SK-N-SH treated with all-trans-retinoic acid at 6 μM for 48 hours (cell line): Measurements from ENCODE around the gene CDH22.

ENCODE experiments used
- ATAC-seq: fragments of 200-7000 bp; cut with Tn5 transposase; 3 replicates; pipeline ENCODE4 v1.9.1; 2020; ENCODE audit warnings: mild to moderate bottlenecking, moderate library complexity
- ARNTL ChIP-seq: fragments of 450-650 bp; formaldehyde crosslinking; IDR thresholded peaks from 2 replicates; pipeline ENCODE4 v1.5.0; 2020; ENCODE audit warnings: low read depth, mild to moderate bottlenecking, moderate library complexity, borderline replicate concordance
- BACH2 ChIP-seq: fragments of 250-450 bp; sonication (Bioruptor Pico); IDR thresholded peaks from 2 replicates; pipeline ENCODE4 v1.9.0; 2021; ENCODE audit warnings: mild to moderate bottlenecking, borderline replicate concordance
- ESRRG ChIP-seq: fragments of 250-450 bp; sonication (Bioruptor Pico); IDR thresholded peaks from 2 replicates; pipeline ENCODE4 v1.6.1; 2021; ENCODE audit warnings: mild to moderate bottlenecking
- GLIS3 ChIP-seq: fragments of 250-450 bp; sonication (Bioruptor Pico); IDR thresholded peaks from 2 replicates; pipeline ENCODE4 v1.5.0; 2020; ENCODE audit warnings: mild to moderate bottlenecking, moderate library complexity
- ISL1 ChIP-seq: fragments of 250-450 bp; sonication (Bioruptor Pico); IDR thresholded peaks from 2 replicates; pipeline ENCODE4 v2.1.2; 2022; ENCODE audit warnings: mild to moderate bottlenecking, moderate library complexity
- OSR1 ChIP-seq: fragments of 250-450 bp; sonication (Bioruptor Pico); IDR thresholded peaks from 2 replicates; pipeline ENCODE4 v1.8.0; 2022; ENCODE audit warnings: moderate library complexity, mild to moderate bottlenecking, inconsistent platforms
- PPARA ChIP-seq: fragments of 250-450 bp; sonication (Bioruptor Pico); IDR thresholded peaks from 2 replicates; pipeline ENCODE4 v1.5.0; 2020; ENCODE audit warnings: mild to moderate bottlenecking, borderline replicate concordance
- RARB ChIP-seq: fragments of 250-450 bp; sonication (Bioruptor Pico); IDR thresholded peaks from 2 replicates; pipeline ENCODE4 v1.8.0; 2021; ENCODE audit warnings: mild to moderate bottlenecking, moderate library complexity
- SNAI2 ChIP-seq: fragments of 250-450 bp; sonication (Bioruptor Pico); IDR thresholded peaks from 2 replicates; pipeline ENCODE4 v1.5.0; 2020; ENCODE audit warnings: mild to moderate bottlenecking, moderate library complexity
- TCF4 ChIP-seq: fragments of 250-450 bp; sonication (Bioruptor Pico); IDR thresholded peaks from 2 replicates; pipeline ENCODE4 v1.8.0; 2021; ENCODE audit warnings: mild to moderate bottlenecking, moderate library complexity, borderline replicate concordance
- ZC3H10 ChIP-seq: fragments of 250-450 bp; sonication (Bioruptor Pico); IDR thresholded peaks from 2 replicates; pipeline ENCODE4 v1.5.1; 2021; ENCODE audit warnings: mild to moderate bottlenecking, moderate library complexity
- ZFP3 ChIP-seq: fragments of 250-450 bp; sonication (Bioruptor Pico); IDR thresholded peaks from 2 replicates; pipeline ENCODE4 v1.5.0; 2020; ENCODE audit warnings: mild to moderate bottlenecking, moderate library complexity
- ZFP30 ChIP-seq: fragments of 450-650 bp; formaldehyde crosslinking; IDR thresholded peaks from 2 replicates; pipeline ENCODE4 v1.5.0; 2022; ENCODE audit warnings: mild to moderate bottlenecking, moderate library complexity
- ZNF565 ChIP-seq: fragments of 450-650 bp; formaldehyde crosslinking; conservative IDR thresholded peaks from 2 replicates; pipeline ENCODE4 v1.5.0; 2020; ENCODE audit warnings: low read depth, mild to moderate bottlenecking, moderate library complexity
- ZNF70 ChIP-seq: fragments of 450-650 bp; formaldehyde crosslinking; IDR thresholded peaks from 2 replicates; pipeline ENCODE4 v1.5.0; 2020; ENCODE audit warnings: mild to moderate bottlenecking, moderate library complexity
- ZNF8 ChIP-seq: fragments of 450-650 bp; formaldehyde crosslinking; IDR thresholded peaks from 2 replicates; pipeline ENCODE4 v1.5.0; 2020; ENCODE audit warnings: mild to moderate bottlenecking, moderate library complexity
- TF ChIP-seq, protein P1 (sequence below): fragments of 250-450 bp; sonication (Bioruptor Pico); IDR thresholded peaks from 2 replicates; pipeline ENCODE4 v1.5.0; 2020; ENCODE audit warnings: mild to moderate bottlenecking, moderate library complexity
- TF ChIP-seq, protein P2 (sequence below): fragments of 250-450 bp; sonication (Bioruptor Pico); IDR thresholded peaks from 2 replicates; pipeline ENCODE4 v1.5.1; 2021; ENCODE audit warnings: mild to moderate bottlenecking, moderate library complexity
- TF ChIP-seq, protein P3 (sequence below): fragments of 250-450 bp; sonication (Bioruptor Pico); IDR thresholded peaks from 2 replicates; pipeline ENCODE4 v1.8.0; 2021; ENCODE audit warnings: low read depth, mild to moderate bottlenecking, moderate library complexity, borderline replicate concordance
- TF ChIP-seq, protein P4 (sequence below): fragments of 250-450 bp; sonication (Bioruptor Pico); IDR thresholded peaks from 2 replicates; pipeline ENCODE4 v1.5.1; 2020; ENCODE audit warnings: low read depth, mild to moderate bottlenecking, moderate library complexity
- TF ChIP-seq, protein P5 (sequence below): fragments of 250-450 bp; sonication (Bioruptor Pico); IDR thresholded peaks from 2 replicates; pipeline ENCODE4 v1.8.0; 2020; ENCODE audit warnings: mild to moderate bottlenecking, moderate library complexity, borderline replicate concordance

The CDH22 gene

DNA sequence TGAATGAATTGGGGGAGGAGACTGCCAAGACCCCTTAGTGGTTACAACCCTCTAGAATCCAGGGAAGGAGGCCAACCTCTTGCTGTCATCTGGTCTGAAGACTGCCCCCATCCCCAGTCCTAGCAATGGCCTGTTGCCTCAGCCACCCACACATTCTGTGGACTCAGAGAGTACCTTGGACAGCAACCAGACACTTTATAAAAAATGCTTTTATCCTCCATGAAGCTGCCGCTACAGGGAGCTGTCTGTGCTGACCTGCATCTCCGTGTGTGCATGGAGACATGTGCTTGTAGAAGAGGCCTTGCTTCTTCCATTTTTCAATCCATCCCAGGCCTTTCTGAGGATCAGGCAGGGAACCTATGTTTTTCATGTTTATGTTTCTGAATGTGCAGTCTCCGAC lies 15.2 kb downstream of the CDH22 start (continued):
- TF ChIP-seq, protein P1, sequence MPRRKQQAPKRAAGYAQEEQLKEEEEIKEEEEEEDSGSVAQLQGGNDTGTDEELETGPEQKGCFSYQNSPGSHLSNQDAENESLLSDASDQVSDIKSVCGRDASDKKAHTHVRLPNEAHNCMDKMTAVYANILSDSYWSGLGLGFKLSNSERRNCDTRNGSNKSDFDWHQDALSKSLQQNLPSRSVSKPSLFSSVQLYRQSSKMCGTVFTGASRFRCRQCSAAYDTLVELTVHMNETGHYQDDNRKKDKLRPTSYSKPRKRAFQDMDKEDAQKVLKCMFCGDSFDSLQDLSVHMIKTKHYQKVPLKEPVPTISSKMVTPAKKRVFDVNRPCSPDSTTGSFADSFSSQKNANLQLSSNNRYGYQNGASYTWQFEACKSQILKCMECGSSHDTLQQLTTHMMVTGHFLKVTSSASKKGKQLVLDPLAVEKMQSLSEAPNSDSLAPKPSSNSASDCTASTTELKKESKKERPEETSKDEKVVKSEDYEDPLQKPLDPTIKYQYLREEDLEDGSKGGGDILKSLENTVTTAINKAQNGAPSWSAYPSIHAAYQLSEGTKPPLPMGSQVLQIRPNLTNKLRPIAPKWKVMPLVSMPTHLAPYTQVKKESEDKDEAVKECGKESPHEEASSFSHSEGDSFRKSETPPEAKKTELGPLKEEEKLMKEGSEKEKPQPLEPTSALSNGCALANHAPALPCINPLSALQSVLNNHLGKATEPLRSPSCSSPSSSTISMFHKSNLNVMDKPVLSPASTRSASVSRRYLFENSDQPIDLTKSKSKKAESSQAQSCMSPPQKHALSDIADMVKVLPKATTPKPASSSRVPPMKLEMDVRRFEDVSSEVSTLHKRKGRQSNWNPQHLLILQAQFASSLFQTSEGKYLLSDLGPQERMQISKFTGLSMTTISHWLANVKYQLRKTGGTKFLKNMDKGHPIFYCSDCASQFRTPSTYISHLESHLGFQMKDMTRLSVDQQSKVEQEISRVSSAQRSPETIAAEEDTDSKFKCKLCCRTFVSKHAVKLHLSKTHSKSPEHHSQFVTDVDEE (CRISPR knock-in tag): 0 out of 2 replicates have a peak, but pooled peaks have one; percentile 48
- TF ChIP-seq ZFP3 (CRISPR knock-in tag): 0 out of 2 replicates have a peak, but pooled peaks have one; percentile 58
- TF ChIP-seq BACH2 (CRISPR knock-in tag): no peak
- TF ChIP-seq ZNF565: 0 out of 2 replicates have a peak, but pooled peaks have one; percentile 47
- no peak for TF ChIP-seq PPARA
- no peak for TF ChIP-seq ZC3H10 (CRISPR knock-in tag)

DNA sequence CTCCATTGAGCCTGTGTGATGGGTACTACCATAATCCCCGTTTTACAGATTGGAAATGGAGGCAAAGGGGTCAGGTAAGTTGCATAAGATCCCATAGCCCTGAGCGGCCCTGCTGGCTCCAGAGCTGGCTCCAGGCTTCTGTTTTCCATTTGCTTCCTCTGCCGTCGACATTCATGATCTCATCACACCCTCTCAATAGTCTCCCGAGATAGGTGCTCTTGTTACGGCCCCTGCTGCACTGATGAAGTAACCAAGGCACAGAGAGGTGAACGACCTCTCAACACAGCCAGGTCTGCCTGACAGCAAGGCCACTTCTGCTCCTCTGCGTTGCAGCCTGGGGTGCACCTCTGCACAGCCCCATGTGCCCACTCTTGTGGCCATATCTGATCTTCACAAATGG lies 16.9 kb downstream of the CDH22 start:
- TF ChIP-seq TCF4 (CRISPR knock-in tag) (no peak), SNAI2 (CRISPR knock-in tag) (no peak), BACH2 (CRISPR knock-in tag) (no peak), ISL1 (CRISPR knock-in tag) (no peak), ZFP30 (CRISPR knock-in tag) (no peak), RARB (CRISPR knock-in tag) (no peak), ZNF565 (no peak), PPARA (no peak), ESRRG (no peak), ZC3H10 (CRISPR knock-in tag) (no peak), OSR1 (CRISPR knock-in tag) (no peak), ZNF70 (CRISPR knock-in tag) (no peak), GLIS3 (CRISPR knock-in tag) (no peak)
- TF ChIP-seq, protein P2, sequence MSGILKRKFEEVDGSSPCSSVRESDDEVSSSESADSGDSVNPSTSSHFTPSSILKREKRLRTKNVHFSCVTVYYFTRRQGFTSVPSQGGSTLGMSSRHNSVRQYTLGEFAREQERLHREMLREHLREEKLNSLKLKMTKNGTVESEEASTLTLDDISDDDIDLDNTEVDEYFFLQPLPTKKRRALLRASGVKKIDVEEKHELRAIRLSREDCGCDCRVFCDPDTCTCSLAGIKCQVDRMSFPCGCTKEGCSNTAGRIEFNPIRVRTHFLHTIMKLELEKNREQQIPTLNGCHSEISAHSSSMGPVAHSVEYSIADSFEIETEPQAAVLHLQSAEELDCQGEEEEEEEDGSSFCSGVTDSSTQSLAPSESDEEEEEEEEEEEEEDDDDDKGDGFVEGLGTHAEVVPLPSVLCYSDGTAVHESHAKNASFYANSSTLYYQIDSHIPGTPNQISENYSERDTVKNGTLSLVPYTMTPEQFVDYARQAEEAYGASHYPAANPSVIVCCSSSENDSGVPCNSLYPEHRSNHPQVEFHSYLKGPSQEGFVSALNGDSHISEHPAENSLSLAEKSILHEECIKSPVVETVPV (CRISPR knock-in tag): no peak
- TF ChIP-seq, protein P3, sequence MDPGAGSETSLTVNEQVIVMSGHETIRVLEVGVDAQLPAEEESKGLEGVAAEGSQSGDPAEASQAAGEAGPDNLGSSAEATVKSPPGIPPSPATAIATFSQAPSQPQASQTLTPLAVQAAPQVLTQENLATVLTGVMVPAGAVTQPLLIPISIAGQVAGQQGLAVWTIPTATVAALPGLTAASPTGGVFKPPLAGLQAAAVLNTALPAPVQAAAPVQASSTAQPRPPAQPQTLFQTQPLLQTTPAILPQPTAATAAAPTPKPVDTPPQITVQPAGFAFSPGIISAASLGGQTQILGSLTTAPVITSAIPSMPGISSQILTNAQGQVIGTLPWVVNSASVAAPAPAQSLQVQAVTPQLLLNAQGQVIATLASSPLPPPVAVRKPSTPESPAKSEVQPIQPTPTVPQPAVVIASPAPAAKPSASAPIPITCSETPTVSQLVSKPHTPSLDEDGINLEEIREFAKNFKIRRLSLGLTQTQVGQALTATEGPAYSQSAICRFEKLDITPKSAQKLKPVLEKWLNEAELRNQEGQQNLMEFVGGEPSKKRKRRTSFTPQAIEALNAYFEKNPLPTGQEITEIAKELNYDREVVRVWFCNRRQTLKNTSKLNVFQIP (CRISPR knock-in tag): no peak
- TF ChIP-seq, protein P1 (CRISPR knock-in tag): no peak
- ATAC-seq: no peak

DNA sequence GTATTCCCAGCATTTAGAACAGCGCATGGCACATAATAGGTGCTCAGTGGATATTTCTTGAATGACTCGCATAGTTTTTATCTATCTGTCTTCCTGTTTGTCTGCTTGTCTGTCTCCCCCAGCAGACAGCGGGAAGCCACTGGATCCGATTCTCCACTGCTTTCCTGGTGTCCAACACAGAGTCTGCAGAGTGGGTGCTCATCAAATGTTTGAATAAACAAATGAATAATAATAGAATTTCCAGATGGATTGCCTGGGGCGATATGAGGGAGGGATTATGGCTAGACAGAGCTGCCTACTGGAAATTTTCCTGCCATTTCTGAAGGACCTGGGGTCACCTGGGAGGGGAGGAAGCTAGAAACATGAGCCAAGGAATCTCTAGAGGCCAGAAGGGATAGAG lies 18.9 kb downstream of the CDH22 start:
- no peak for ATAC-seq
- TF ChIP-seq, protein P2 (CRISPR knock-in tag): no peak
- no peak for TF ChIP-seq ZFP30 (CRISPR knock-in tag)
- no peak for TF ChIP-seq ZNF565
- no peak for TF ChIP-seq ARNTL (CRISPR knock-in tag)
- no peak for TF ChIP-seq SNAI2 (CRISPR knock-in tag)
- TF ChIP-seq, protein P4, sequence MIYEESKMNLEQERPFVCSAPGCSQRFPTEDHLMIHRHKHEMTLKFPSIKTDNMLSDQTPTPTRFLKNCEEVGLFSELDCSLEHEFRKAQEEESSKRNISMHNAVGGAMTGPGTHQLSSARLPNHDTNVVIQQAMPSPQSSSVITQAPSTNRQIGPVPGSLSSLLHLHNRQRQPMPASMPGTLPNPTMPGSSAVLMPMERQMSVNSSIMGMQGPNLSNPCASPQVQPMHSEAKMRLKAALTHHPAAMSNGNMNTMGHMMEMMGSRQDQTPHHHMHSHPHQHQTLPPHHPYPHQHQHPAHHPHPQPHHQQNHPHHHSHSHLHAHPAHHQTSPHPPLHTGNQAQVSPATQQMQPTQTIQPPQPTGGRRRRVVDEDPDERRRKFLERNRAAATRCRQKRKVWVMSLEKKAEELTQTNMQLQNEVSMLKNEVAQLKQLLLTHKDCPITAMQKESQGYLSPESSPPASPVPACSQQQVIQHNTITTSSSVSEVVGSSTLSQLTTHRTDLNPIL (CRISPR knock-in tag): no peak
- TF ChIP-seq, protein P3 (CRISPR knock-in tag): no peak
- TF ChIP-seq ZFP3 (CRISPR knock-in tag): no peak
- no peak for TF ChIP-seq ZNF8 (CRISPR knock-in tag)
- TF ChIP-seq, protein P5, sequence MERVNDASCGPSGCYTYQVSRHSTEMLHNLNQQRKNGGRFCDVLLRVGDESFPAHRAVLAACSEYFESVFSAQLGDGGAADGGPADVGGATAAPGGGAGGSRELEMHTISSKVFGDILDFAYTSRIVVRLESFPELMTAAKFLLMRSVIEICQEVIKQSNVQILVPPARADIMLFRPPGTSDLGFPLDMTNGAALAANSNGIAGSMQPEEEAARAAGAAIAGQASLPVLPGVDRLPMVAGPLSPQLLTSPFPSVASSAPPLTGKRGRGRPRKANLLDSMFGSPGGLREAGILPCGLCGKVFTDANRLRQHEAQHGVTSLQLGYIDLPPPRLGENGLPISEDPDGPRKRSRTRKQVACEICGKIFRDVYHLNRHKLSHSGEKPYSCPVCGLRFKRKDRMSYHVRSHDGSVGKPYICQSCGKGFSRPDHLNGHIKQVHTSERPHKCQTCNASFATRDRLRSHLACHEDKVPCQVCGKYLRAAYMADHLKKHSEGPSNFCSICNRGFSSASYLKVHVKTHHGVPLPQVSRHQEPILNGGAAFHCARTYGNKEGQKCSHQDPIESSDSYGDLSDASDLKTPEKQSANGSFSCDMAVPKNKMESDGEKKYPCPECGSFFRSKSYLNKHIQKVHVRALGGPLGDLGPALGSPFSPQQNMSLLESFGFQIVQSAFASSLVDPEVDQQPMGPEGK (CRISPR knock-in tag): no peak
- no peak for TF ChIP-seq ZNF70 (CRISPR knock-in tag)
- TF ChIP-seq ZC3H10 (CRISPR knock-in tag): no peak
- no peak for TF ChIP-seq GLIS3 (CRISPR knock-in tag)
- TF ChIP-seq OSR1 (CRISPR knock-in tag): no peak
- no peak for TF ChIP-seq RARB (CRISPR knock-in tag)
- TF ChIP-seq ISL1 (CRISPR knock-in tag): no peak
